ENCODE results near the gene PTPN6. TPM values are rescaled to one million over a fixed set of nuclear protein-coding genes. Genes with fewer than 3 reads are reported as not detected.

The PTPN6 gene
- total RNA-seq, 1 experiment from 2014 or later = 47.7 TPM

- TF ChIP-seq ZNF274 (IDR thresholded peaks at IDR 0.05; ENCODE audit: low read depth, low read length) (no peak), RAD21 (IDR thresholded peaks at IDR 0.05; ENCODE audit: low read depth) (no peak), JUND (IDR thresholded peaks at IDR 0.05) (no peak), EGR1 (IDR thresholded peaks at IDR 0.05; ENCODE audit: low read depth) (no peak)
- TF ChIP-seq, protein P1, sequence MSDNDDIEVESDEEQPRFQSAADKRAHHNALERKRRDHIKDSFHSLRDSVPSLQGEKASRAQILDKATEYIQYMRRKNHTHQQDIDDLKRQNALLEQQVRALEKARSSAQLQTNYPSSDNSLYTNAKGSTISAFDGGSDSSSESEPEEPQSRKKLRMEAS (IDR thresholded peaks at IDR 0.05) = no peak
Observed at GRCh38 chr12:6977653-6978052, 26.5 kb downstream of the PTPN6 start (continued).

DNA sequence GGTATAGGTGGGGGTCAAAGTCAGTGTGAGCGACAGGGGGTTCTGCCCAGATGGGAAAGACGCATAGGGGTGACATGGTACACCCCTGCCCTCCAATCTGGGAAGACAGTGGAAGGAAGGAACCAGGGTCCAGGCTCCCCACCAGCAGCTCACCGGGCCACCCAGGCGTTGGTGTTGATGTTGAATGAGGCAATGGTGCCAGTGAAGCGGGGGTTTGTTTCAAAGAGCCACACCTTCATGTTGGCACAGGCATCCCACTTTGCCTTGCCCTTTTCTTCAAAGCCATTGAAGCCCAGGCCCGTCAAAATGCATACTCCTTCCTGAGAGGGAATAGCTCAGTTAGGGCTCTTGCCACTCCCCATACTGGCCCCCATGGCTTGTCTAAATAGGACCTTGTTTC, 27.0 kb downstream of the PTPN6 start:
- Histone ChIP-seq H3K4me2 (ENCODE audit: low read length) (no peak overlapping the region), H3K79me2 (ENCODE audit: insufficient read depth, low read length) (peaks cover 16% of the 10 kb centered on the region), H3K9me3 (ENCODE audit: control insufficient read depth in 1 of 2, insufficient read depth in 1 of 2, low read depth in 1 of 2, low read length in 2 of 2) (no peaks in the 10 kb centered on the region), H3K9me2 (ENCODE audit: insufficient read depth) (no peaks in the 10 kb centered on the region), H2AFZ (ENCODE audit: low read depth, low read length, poor library complexity, severe bottlenecking) (no peak overlapping the region), H3K36me3 (ENCODE audit: control insufficient read depth in 1 of 2, insufficient read depth in 2 of 2, low read length in 2 of 2) (peaks cover 57 to 63% of the 10 kb centered on the region in 2 experiments), H3K27ac (ENCODE audit: low read depth, low read length) (0 out of 2 replicates have a peak overlapping the region, but pooled peaks have one; percentile 27), H3K27me3 (ENCODE audit: insufficient read depth, low read length) (no peaks in the 10 kb centered on the region), H3K9ac (ENCODE audit: low read length) (no peak overlapping the region), H3K4me3 (replicated peaks in 1 of 2; ENCODE audit: low read depth in 1 of 2, low read length in 2 of 2) (no peak overlapping the region), H4K20me1 (ENCODE audit: insufficient read depth) (no peaks in the 10 kb centered on the region), H3K4me1 (ENCODE audit: control insufficient read depth in 1 of 2, insufficient read depth in 2 of 2, low read length in 2 of 2) (no peaks in the 10 kb centered on the region)
- intact Hi-C loops (cut with micrococcal nuclease) = no loop called here
- BruUV-seq (replicated peaks) = no TSS peak
- TF ChIP-seq ZNF274 (IDR thresholded peaks at IDR 0.05; ENCODE audit: low read depth, low read length) (no peak), JUND (IDR thresholded peaks at IDR 0.05) (no peak)
- RAD21 ChIA-PET (ENCODE audit: low non-redundant PET in 1 of 2, low total read pairs in 2 of 2, uncharacterized antibody in 2 of 2, unreplicated experiment in 2 of 2) = no interaction called here
- POLR2A ChIA-PET = interaction anchor here (1.4 kb wide), 1 partner anchor 130 kb away, joined by 3 read pairs; the partner anchor contains the start of gene C1RL
- DNase-seq (ENCODE audit: low read depth, low spot score) (no peak), ATAC-seq (0 out of 2 replicates have a peak, but pooled peaks have one; percentile 8)
- CTCF ChIA-PET = interaction anchor here (0.5 to 1.0 kb wide), 2 partner anchors 13 to 75 kb away, joined by 3 read pairs; no protein-coding TSS in a partner anchor

- BruUV-seq (replicated peaks) = no TSS peak
- DNase-seq (ENCODE audit: low read depth, low spot score) (no peak), ATAC-seq (peak; percentile 28)
Observed at GRCh38 chr12:6978611-6979011, 27.5 kb downstream of the PTPN6 start.

More at GRCh38 chr12:6978611-6979011, 27.5 kb downstream of the PTPN6 start:
- intact Hi-C loops (cut with micrococcal nuclease) = no loop called here
- H3K27me3 ChIP-seq (ENCODE audit: insufficient read depth, low read length) = no peaks in the 10 kb centered on the region
- no peak overlapping the region for H3K4me3 ChIP-seq (replicated peaks in 1 of 2; ENCODE audit: low read depth in 1 of 2, low read length in 2 of 2)
- H3K9me3 ChIP-seq (ENCODE audit: control insufficient read depth in 1 of 2, insufficient read depth in 1 of 2, low read depth in 1 of 2, low read length in 2 of 2) = no peaks in the 10 kb centered on the region
- H3K4me1 ChIP-seq (ENCODE audit: control insufficient read depth in 1 of 2, insufficient read depth in 2 of 2, low read length in 2 of 2) = no peaks in the 10 kb centered on the region
- TF ChIP-seq POLR2A (IDR thresholded peaks at IDR 0.05; ENCODE audit: borderline replicate concordance, extremely low read depth, insufficient read depth, insufficient read length) (no peak), RAD21 (IDR thresholded peaks at IDR 0.05; ENCODE audit: low read depth) (no peak), JUND (IDR thresholded peaks at IDR 0.05) (no peak), FOSL1 (IDR thresholded peaks at IDR 0.05; ENCODE audit: low read depth) (no peak)
- TF ChIP-seq, protein P1 (IDR thresholded peaks at IDR 0.05) = no peak
- TF ChIP-seq, protein P2, sequence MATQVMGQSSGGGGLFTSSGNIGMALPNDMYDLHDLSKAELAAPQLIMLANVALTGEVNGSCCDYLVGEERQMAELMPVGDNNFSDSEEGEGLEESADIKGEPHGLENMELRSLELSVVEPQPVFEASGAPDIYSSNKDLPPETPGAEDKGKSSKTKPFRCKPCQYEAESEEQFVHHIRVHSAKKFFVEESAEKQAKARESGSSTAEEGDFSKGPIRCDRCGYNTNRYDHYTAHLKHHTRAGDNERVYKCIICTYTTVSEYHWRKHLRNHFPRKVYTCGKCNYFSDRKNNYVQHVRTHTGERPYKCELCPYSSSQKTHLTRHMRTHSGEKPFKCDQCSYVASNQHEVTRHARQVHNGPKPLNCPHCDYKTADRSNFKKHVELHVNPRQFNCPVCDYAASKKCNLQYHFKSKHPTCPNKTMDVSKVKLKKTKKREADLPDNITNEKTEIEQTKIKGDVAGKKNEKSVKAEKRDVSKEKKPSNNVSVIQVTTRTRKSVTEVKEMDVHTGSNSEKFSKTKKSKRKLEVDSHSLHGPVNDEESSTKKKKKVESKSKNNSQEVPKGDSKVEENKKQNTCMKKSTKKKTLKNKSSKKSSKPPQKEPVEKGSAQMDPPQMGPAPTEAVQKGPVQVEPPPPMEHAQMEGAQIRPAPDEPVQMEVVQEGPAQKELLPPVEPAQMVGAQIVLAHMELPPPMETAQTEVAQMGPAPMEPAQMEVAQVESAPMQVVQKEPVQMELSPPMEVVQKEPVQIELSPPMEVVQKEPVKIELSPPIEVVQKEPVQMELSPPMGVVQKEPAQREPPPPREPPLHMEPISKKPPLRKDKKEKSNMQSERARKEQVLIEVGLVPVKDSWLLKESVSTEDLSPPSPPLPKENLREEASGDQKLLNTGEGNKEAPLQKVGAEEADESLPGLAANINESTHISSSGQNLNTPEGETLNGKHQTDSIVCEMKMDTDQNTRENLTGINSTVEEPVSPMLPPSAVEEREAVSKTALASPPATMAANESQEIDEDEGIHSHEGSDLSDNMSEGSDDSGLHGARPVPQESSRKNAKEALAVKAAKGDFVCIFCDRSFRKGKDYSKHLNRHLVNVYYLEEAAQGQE (IDR thresholded peaks at IDR 0.05; ENCODE audit: low read depth) = no peak
- H4K20me1 ChIP-seq (ENCODE audit: insufficient read depth) = no peaks in the 10 kb centered on the region
- 0 out of 2 replicates have a peak overlapping the region, but pooled peaks have one; percentile 27 for H3K27ac ChIP-seq (ENCODE audit: low read depth, low read length)
- no peak overlapping the region for H3K4me2 ChIP-seq (ENCODE audit: low read length)
- peaks cover 13% of the 10 kb centered on the region for H3K79me2 ChIP-seq (ENCODE audit: insufficient read depth, low read length)
- H3K9ac ChIP-seq (ENCODE audit: low read length) = no peak overlapping the region
- POLR2A ChIA-PET = interaction anchor here (0.5 kb wide), 1 partner anchor 111 kb away, joined by 3 read pairs; the partner anchor contains the start of gene TPI1
- RAD21 ChIA-PET (ENCODE audit: low non-redundant PET in 1 of 2, low total read pairs in 2 of 2, uncharacterized antibody in 2 of 2, unreplicated experiment in 2 of 2) = no interaction called here
- CTCF ChIA-PET = interaction anchor here (0.5 to 1.0 kb wide), 2 partner anchors 14 to 75 kb away, joined by 3 read pairs; no protein-coding TSS in a partner anchor
- H3K9me2 ChIP-seq (ENCODE audit: insufficient read depth) = no peaks in the 10 kb centered on the region
- H2AFZ ChIP-seq (ENCODE audit: low read depth, low read length, poor library complexity, severe bottlenecking) = no peak overlapping the region
- H3K36me3 ChIP-seq (ENCODE audit: control insufficient read depth in 1 of 2, insufficient read depth in 2 of 2, low read length in 2 of 2) = peaks cover 57 to 68% of the 10 kb centered on the region in 2 experiments

Measured in HCT116 (cell line).